ENCODE results near the gene PRRT1. TPM values are rescaled to one million over a fixed set of nuclear protein-coding genes. Genes with fewer than 3 reads are reported as not detected.
"Not testable (repeated sequence)": the region's sequence is repeated elsewhere in the genome, so short reads cannot be mapped to it uniquely, and the experiment has no call there.

Gene PRRT1
- total RNA-seq, 1 donor from 2014 or later: not detected

DNA sequence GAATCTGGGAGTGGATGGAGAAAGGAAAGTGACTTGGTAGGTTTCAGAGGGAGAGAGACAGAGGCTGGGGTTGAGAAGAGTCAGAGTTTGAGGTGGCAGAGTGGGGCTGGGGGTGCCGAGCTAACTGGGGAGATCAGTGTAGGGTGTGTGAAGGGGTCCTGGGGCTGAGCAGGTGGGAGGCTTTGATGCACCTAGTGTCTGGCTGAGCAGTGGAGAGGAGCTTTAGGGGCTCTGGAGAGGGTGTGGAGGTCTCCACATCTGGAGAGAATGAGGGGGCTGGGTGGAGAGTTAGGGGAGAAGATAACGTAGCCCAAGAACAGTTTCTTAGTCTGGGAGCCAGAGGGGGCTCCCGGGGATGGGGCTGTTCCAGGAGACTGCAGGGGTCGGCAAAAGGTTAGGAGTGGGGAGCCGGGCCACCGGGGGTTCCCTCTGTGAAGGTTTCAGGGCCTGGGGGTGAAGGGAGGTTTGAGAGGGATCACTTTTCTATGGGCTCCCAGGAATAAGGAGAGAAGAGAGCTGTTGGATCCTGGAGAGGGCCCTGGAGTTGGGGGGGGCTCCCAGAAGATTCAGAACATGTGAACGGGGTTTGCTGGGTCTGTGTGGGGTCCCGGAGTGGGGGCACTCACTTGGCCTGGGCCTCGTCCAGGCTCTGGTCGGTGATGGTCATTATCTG, 37.5 kb upstream of the PRRT1 start:
- intact Hi-C loops (cut with micrococcal nuclease): no loop called here

DNA sequence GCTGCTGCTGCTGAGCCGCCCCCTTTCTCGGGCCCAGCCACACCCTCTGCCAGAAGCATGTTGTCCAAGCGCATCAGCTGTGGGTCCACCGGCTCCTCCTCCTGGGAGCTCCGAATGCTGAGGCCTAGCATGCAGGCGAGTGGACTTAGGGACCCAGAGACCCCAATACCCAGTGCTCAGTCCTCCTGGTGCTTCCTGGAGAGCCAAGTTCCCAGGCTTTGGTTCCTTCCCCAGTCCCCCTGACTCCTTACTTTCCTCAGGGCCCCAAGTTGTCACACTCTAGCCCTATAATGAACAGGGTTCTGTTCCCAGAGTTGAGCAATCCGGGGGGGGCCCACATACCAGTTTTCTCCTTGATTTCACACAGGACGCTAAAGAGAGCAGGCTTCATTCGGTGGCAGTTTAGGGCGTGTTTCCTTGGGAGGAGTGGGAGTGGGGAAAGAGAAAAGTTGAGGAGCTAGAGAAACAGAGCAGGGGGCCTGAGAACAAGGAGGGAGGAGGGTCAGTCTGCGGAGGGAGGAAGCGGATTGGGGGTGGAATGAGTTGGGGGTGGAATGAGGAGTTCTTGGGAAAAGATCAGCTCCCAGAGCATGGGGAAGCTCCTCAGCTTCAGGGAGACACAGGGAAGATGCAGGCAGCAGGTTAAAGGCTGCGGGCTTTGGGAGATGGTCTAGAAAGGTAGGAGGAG, 36.8 kb upstream of the PRRT1 start:
- intact Hi-C loops (cut with micrococcal nuclease): no loop called here

GRCh38 chr6:32187725-32188380, 36.1 kb upstream of the PRRT1 start:
- intact Hi-C loops (cut with micrococcal nuclease): not testable (repeated sequence)

DNA sequence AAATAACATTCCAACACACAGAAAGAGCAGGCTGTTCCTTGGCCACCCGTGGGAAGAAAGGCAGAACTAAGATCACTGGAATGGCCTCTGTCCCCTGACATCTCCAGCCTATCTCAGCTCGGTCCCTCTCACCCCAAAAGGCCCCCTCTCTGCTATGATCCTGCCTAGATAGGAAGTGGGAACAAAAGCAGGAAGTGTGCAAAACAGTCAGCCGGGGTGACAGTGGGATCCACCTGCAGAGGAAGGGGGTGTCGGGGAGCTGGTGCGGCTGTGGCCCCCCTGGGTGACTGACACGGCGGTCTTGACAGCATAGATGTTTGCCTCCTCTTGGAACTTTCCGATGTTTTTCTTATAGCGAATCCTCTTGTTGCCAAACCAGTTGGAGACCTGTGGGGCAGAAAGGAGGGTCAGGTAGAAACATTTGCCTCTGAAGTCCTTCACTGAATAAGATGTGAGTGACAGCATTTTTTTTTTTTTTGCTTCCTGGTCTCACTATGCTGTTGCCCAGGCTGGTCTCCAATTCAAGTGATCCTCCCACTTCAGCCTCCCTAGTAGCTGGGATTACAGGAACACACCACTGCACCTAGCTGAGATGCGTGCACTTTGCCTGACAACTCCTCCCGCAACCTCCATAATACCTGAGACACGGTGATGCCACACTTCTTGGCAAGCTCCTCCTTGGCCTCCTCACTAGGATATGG, 35.4 kb upstream of the PRRT1 start:
- intact Hi-C loops (cut with micrococcal nuclease): no loop called here

GRCh38 chr6:32186151-32186840, 34.6 kb upstream of the PRRT1 start:
- intact Hi-C loops (cut with micrococcal nuclease): not testable (repeated sequence)

- intact Hi-C loops (cut with micrococcal nuclease): not testable (repeated sequence)
Observed at GRCh38 chr6:32185681-32186131, 34.0 kb upstream of the PRRT1 start.

DNA sequence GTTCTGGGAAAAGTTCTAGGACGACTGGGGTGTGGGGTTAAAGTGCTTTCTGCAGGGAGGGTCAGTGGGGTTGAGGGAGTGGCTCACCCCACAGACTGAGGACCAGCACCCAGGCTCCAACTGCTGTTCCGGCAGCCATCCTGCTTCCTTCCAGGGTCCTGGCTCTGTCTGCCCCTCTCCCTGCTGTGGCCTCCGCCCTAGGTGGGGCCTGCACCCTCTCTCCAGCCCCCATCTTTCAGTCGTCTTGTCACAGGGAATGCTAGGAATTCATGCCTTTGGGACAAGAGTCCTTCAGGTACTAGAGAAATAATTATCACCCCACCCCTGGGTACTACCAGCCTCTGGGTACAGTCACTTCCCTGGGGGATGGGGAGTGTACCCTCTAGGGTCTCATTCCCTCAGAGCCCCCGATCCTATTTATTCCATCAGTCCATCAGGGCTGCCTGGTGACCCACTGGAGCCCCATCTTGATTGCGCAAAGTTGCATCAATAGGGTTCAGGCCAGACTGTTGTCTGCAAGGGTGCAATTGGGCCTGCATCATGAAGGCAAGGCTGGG, 32.4 kb upstream of the PRRT1 start, which contains the start of gene AGER:
TSS of gene AGER (minus strand) at position 170 of the 557 bp plus-strand sequence. CDS start at position 139, 31 bp downstream.
- intact Hi-C loops (cut with micrococcal nuclease): no loop called here

DNA sequence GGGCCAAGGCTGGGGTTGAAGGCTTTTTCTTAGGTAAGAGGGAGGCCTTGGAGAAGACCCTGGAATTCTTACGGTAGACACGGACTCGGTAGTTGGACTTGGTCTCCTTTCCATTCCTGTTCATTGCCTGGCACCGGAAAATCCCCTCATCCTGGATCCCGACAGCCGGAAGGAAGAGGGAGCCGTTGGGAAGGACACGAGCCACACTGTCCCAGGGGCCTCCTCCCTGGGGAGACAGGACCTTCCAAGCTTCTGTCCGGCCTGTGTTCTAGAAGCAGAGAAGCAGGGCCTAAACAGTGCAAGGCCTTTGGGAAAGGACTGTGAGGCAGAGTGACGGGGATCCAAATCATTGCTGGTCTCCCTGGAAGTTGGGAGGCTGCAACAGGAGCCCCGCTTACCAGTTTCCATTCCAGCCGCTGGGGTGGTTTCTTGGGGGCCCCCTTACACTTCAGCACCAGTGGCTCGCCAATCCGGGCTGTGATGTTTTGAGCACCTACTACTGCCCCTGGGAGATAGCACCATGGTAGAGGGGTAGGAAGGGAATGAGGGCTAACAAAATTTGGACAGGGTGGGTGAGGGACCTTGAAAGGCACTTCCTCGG, 31.8 kb upstream of the PRRT1 start:
- intact Hi-C loops (cut with micrococcal nuclease): no loop called here

GRCh38 chr6:32183030-32183429, 31.3 kb upstream of the PRRT1 start:
- intact Hi-C loops (cut with micrococcal nuclease): no loop called here

- intact Hi-C loops (cut with micrococcal nuclease): no loop called here
Observed at GRCh38 chr6:32182555-32182981, 30.8 kb upstream of the PRRT1 start.

- intact Hi-C loops (cut with micrococcal nuclease): no loop called here
Observed at GRCh38 chr6:32181915-32182529, 30.3 kb upstream of the PRRT1 start.

DNA sequence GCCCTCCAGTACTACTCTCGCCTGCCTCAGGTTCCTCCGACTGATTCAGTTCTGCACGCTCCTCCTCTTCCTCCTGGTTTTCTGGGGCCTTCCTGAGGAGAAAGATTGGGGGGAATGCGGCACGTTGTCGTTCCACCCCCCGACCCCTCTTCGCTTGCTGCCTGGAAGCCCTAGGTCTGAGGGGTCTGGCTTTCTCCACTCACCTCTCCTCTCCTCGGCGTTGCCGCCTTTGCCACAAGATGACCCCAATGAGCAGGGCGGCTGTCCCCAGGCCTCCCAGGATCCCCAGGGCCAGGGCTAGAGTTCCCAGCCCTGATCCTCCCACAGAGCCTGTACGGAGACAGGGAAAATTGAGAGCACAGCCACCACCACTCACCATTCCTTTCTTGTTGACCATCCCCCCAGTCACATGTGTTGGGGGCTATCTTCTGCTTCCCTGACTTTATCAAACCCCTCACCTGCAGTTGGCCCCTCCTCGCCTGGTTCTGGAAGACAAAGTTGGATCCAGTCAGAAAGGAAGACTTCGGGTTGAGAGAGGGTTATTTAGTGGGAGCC, 29.5 kb upstream of the PRRT1 start:
- intact Hi-C loops (cut with micrococcal nuclease): no loop called here

DNA sequence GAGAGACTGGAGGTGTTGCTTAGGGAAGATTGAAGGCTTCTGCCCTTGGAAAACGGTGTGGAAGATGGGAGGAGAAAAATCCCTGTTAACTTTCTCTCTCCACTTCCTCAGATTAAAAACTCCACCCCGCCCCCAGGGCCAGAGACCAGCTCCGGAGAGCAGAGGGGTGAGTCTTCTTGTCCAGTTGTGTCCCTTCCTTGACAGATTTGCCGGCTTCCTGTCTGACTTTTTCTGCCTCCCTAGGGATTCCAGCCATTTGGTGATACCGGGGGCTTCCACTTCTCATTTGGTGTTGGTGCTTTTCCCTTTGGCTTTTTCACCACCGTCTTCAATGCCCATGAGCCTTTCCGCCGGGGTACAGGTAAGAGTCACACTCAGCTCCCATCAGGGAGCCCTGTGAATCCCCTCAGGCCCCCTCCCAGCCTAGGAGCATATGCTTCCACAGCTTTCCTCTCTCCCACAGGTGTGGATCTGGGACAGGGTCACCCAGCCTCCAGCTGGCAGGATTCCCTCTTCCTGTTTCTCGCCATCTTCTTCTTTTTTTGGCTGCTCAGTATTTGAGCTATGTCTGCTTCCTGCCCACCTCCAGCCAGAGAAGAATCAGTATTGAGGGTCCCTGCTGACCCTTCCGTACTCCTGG, 28.1 kb upstream of the PRRT1 start:
- intact Hi-C loops (cut with micrococcal nuclease): loop anchor here (5.0 to 10.0 kb wide), 4 partner anchors 445 to 792 kb away; partner anchors contain the start of genes C6orf47, CLIC1, CSNK2B and GPANK1

- intact Hi-C loops (cut with micrococcal nuclease): loop anchor here (1.0 to 10.0 kb wide), 6 partner anchors 12 to 794 kb away; partner anchors contain the start of genes C6orf47, CLIC1, CSNK2B and GPANK1
Observed at GRCh38 chr6:32178547-32179440, 27.1 kb upstream of the PRRT1 start.

DNA sequence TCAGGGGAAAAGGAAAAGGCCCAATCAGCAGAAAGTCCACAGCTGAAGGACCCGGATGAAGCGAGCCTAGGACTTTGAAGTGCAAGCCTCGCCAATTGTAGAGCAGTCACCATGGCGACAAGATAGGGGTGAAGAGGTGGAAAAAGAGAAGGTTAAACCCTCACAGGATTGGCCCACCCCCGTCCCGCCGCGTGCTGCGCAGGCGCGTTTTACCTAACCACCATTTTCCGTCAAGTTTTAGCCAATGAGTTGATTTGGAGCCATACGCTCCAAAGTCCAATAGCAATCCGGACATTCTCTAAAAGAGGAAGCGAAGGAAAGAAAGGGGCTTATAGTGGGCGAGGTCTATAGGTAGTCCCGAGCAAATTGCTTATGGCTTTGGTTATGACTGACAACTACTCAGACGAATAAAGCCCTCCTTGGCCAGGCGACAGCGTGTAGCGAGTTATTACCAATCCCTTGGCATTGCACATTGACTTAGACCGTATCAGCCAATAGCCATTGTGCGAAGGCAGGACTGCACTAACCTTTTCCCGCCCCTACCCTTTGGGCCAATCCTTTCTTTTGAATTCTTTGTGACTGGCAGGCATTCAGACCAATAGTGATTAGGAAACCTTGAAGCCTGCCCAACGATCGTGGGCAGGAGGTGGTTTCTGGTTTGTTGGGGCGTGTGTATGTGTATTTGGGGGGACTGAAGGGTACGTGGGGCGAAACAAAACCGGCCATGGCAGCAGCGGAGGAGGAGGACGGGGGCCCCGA, 26.2 kb upstream of the PRRT1 start, which contains the start of gene RNF5:
TSS of gene RNF5 (plus strand) at position 618 of the 759 bp plus-strand sequence. CDS start at position 725, 107 bp downstream.
- intact Hi-C loops (cut with micrococcal nuclease): loop anchor here (1.0 to 10.0 kb wide), 7 partner anchors 12 to 794 kb away; partner anchors contain the start of genes C6orf47, CLIC1, CSNK2B and GPANK1

GRCh38 chr6:32177183-32177787, 25.5 kb upstream of the PRRT1 start:
- intact Hi-C loops (cut with micrococcal nuclease): loop anchor here (2.0 to 10.0 kb wide), 5 partner anchors 22 to 795 kb away; partner anchors contain the start of genes C6orf47, CLIC1, CSNK2B and GPANK1
